Parathyroid adenoma (tissue), 2 donors: ENCODE measurements around the gene WWC1.

Experiments used
- H2AFZ ChIP-seq: fragments of 300-600 bp; sonication (generic); one replicate; pipeline ENCODE4 v1.7.0; 2017; ENCODE audit warnings: antibody characterized with exemption, mild to moderate bottlenecking
- H3K27ac ChIP-seq: fragments of 300-600 bp; sonication (generic); one replicate; pipeline ENCODE4 v1.7.0; 2017
- H3K27me3 ChIP-seq: fragments of 300-600 bp; sonication (generic); one replicate; pipeline ENCODE4 v1.7.0; 2017; ENCODE audit warnings: low read length; ENCODE audit not compliant: control insufficient read depth, insufficient read depth
- H3K36me3 ChIP-seq: fragments of 300-600 bp; sonication (generic); one replicate; pipeline ENCODE4 v1.7.0; 2017; ENCODE audit warnings: low read length; ENCODE audit not compliant: control insufficient read depth, insufficient read depth
- H3K4me1 ChIP-seq: fragments of 300-600 bp; sonication (generic); one replicate; pipeline ENCODE4 v1.7.0; 2017; ENCODE audit warnings: control low read depth
- H3K4me2 ChIP-seq: fragments of 300-600 bp; sonication (generic); one replicate; pipeline ENCODE4 v1.7.0; 2017; ENCODE audit warnings: low read length
- H3K4me3 ChIP-seq: fragments of 300-600 bp; sonication (generic); one replicate; pipeline ENCODE4 v1.7.0; 2017; ENCODE audit warnings: low read depth, low read length
- H3K79me2 ChIP-seq: fragments of 300-600 bp; sonication (generic); one replicate; pipeline ENCODE4 v1.7.0; 2017; ENCODE audit warnings: control low read depth
- H3K9ac ChIP-seq: fragments of 300-600 bp; sonication (generic); one replicate; pipeline ENCODE4 v1.7.0; 2017; ENCODE audit warnings: mild to moderate bottlenecking
- H3K9me3 ChIP-seq: fragments of 300-600 bp; sonication (generic); one replicate; pipeline ENCODE4 v1.7.0; 2017; ENCODE audit warnings: low read length; ENCODE audit not compliant: control insufficient read depth
- CTCF ChIP-seq: fragments of 300-600 bp; sonication (generic); IDR thresholded peaks from one replicate; pipeline ENCODE4 v1.7.0; 2017; ENCODE audit warnings: antibody characterized with exemption, mild to moderate bottlenecking
- donor health status: primary hyperparathyroidism.

WWC1 gene

DNA sequence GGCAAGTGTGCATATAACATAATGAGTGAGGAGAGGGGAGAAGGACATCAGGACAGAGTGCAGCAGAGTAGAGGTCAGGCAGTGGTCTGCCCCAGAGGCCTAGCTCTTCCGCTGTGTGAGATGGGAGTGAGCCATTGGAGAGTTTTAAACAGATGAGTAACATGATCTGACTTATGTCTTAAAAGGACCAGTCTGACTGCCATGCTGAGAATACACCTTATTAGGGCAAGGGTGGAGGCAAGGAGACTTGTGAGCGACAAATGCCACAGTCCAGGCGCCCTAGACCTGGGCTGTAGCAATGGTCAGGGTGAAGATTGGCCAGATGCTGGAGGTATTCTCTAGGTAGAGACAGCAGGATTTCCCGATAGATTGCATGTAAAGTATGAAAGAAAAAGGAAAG, 83.1 kb downstream of the WWC1 start:
- Histone ChIP-seq H3K27ac (no peak overlapping the region), H3K27me3 (no peaks in the 10 kb centered on the region), H3K9me3 (no peaks in the 10 kb centered on the region), H3K36me3 (no peaks in the 10 kb centered on the region), H3K4me1 (no peaks in the 10 kb centered on the region), H3K9ac (no peak overlapping the region), H2AFZ (no peak overlapping the region), H3K79me2 (peaks cover 4% of the 10 kb centered on the region), H3K4me2 (no peak overlapping the region), H3K4me3 (no peak overlapping the region)
- TF ChIP-seq CTCF = no peak

GRCh38 chr5:168375214-168375613, 83.8 kb downstream of the WWC1 start:
- Histone ChIP-seq H2AFZ (no peak overlapping the region), H3K4me3 (no peak overlapping the region), H3K4me2 (no peak overlapping the region), H3K9me3 (no peaks in the 10 kb centered on the region), H3K79me2 (peaks cover 5% of the 10 kb centered on the region), H3K36me3 (no peaks in the 10 kb centered on the region), H3K27ac (no peak overlapping the region), H3K27me3 (no peaks in the 10 kb centered on the region), H3K9ac (no peak overlapping the region), H3K4me1 (no peaks in the 10 kb centered on the region)
- no peak for TF ChIP-seq CTCF

DNA sequence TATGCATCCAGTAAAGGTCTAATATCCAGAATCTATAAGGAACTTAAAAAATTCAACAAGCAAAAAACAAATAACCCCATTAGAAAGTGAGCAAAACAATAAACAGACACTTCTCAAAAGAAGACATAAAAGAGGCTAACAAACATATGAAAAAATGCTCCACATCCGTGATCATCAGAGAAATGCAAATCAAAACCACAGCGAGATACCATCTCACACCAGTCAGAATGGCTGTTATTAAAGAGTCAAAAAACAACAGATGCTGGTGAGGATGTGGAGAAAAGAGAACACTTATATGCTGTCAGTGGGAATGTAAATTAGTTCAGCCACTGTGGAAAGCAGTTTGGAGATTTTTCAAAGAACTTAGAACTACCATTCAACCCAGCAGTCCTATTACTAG, 86.1 kb downstream of the WWC1 start:
- Histone ChIP-seq H3K4me2 (no peak overlapping the region), H3K9ac (no peak overlapping the region), H3K27me3 (no peaks in the 10 kb centered on the region), H2AFZ (no peak overlapping the region), H3K9me3 (no peaks in the 10 kb centered on the region), H3K27ac (no peak overlapping the region), H3K79me2 (peaks cover 5% of the 10 kb centered on the region), H3K36me3 (no peaks in the 10 kb centered on the region), H3K4me1 (no peaks in the 10 kb centered on the region), H3K4me3 (no peak overlapping the region)
- TF ChIP-seq CTCF = no peak

- Histone ChIP-seq H2AFZ (no peak overlapping the region), H3K9me3 (no peaks in the 10 kb centered on the region), H3K27ac (no peak overlapping the region), H3K27me3 (no peaks in the 10 kb centered on the region), H3K9ac (no peak overlapping the region), H3K4me3 (no peak overlapping the region), H3K4me2 (no peak overlapping the region), H3K36me3 (no peaks in the 10 kb centered on the region), H3K79me2 (peaks cover 2% of the 10 kb centered on the region), H3K4me1 (no peaks in the 10 kb centered on the region)
- TF ChIP-seq CTCF = no peak
These were observed 87.3 kb downstream of the WWC1 start for GRCh38 chr5:168378741-168379140.

DNA sequence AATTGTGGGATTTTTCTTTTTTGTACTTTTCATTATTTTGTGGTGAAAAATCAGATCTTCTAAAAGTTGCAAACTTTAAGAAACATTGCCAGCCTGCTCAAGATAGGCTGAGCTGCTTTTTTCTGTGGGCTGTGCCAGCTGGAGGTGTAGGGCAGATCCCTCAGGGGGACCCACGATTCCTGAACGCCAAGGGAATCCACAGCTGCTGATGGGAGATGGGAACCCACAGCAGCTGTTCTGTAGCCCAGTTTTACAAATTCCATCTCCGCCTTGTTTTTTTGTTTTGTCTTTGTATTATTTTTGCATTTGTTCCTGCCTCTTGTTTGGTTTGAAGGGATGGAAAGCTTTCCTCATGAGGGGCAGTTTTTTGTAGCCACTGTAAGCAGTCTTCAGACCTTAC, 91.0 kb downstream of the WWC1 start:
- TF ChIP-seq CTCF = no peak
- Histone ChIP-seq H3K36me3 (no peaks in the 10 kb centered on the region), H2AFZ (no peak overlapping the region), H3K27me3 (no peaks in the 10 kb centered on the region), H3K27ac (no peak overlapping the region), H3K9me3 (no peaks in the 10 kb centered on the region), H3K4me2 (no peak overlapping the region), H3K79me2 (peaks cover 2% of the 10 kb centered on the region), H3K4me1 (no peaks in the 10 kb centered on the region), H3K9ac (no peak overlapping the region), H3K4me3 (no peak overlapping the region)
